HG03095 (cell line): ENCODE results near the gene SLC16A5.
"Not testable (repeated sequence)": the region's sequence is repeated elsewhere in the genome, so short reads cannot be mapped to it uniquely, and the experiment has no call there.

Experiments used
- ATAC-seq: cut with Tn5 transposase; IDR thresholded peaks from one replicate; pipeline ENCODE4 v1.9.1; 2021; ENCODE audit warnings: moderate library complexity; ENCODE audit not compliant: unreplicated experiment

The SLC16A5 gene

GRCh38 chr17:75063626-75064025 is 24.1 kb upstream of the SLC16A5 start:
- ATAC-seq: no peak

DNA sequence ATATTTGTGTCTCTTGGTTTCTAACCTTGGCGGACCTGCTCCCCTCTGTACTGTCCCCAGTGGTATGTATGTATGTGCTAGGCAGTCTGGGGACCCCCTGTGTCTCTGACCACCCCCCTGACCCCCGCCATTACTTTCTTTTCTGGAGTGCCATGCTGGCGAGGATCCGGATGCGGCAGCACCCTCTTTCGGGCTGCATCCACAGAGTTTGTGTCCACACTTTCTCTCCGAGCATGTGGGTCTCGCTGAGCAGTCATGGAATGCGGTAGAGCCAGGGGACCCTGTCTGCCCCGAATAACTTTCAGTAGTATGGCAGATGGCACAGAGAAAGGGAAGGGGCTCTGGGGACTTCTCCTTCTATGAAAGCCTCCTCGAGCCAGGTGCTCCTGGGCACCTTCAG is 23.7 kb upstream of the SLC16A5 start:
- ATAC-seq: no peak

- no peak for ATAC-seq
Observed at GRCh38 chr17:75064460-75064859, 23.3 kb upstream of the SLC16A5 start.

DNA sequence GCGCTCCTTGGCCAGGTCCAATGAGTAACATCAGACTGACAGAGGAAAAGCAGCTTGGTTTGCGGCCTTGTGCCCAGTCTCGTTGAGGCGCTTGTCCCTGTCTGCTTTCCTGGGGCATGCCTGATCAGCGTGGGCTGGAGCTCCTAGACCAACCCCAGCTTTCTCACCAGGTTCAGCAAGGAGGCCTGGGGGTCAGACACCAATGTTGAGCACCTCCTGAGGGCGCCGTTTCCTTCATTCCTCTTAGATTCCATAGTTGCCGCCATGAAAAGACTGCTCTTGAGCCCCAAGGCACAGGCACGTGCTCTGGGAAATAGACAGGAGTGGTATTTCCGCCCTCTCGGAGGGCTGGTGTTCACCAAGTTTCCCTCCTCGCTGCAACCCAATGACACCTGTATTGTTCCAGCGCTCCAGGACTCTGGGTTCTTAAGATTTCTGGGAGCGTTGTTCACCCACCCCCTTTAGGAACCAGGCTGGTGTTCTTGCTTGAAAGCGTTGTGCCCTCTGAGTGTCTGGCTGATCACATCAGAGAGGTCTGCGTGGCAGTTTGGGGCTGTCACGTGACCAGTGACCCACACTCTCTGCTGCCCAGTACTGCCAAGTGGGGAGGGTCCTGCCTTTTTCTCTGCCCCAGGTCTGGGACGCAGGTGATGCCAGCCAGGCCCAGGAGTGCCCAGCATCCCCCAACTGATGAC is 22.7 kb upstream of the SLC16A5 start:
- no peak for ATAC-seq

GRCh38 chr17:75065562-75066151 is 22.1 kb upstream of the SLC16A5 start:
- ATAC-seq: no peak

- ATAC-seq: no peak
Observed at GRCh38 chr17:75067856-75068255, 19.9 kb upstream of the SLC16A5 start.

- no peak for ATAC-seq
Observed at GRCh38 chr17:75068750-75069149, 19.0 kb upstream of the SLC16A5 start.

- no peak for ATAC-seq
Observed at GRCh38 chr17:75069783-75070182, 18.0 kb upstream of the SLC16A5 start.

DNA sequence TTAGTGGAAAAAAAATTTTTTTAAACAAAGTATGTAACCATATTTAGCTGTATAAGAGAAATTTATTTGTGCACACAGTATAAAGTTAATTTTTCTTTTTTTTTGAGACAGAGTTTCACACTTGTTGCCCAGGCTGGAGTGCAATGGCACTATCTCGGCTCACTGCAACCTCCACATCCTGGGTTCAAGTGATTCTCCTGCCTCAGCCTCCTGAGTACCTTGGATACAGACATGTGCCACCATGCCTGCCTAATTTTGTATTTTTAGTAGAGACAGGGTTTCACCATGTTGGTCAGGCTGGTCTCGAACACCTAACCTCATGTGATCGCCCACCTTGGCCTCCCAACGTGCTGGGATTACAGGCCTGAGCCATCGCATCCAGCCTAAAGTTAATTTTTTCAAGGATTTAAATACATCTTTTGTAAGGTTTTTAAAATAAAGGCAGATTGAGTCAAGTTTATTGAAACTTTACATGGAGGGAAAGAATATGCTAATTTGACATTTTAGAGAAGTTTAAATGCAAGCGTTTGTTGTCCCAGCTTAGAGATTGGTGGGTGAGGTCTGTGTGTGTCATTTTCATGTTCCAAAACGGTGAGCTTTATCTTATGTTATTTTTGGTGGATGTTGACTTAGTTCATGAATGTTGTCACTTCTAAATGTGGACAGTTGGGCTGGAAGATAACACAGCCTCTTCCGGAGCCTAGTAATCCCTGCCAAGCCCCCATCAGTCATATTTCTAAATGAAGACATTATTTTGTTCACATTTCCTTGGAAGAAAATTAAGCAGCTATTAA is 16.1 kb upstream of the SLC16A5 start:
- ATAC-seq: not testable (repeated sequence)

- not testable (repeated sequence) for ATAC-seq
Observed at GRCh38 chr17:75072909-75073308, 14.8 kb upstream of the SLC16A5 start.

DNA sequence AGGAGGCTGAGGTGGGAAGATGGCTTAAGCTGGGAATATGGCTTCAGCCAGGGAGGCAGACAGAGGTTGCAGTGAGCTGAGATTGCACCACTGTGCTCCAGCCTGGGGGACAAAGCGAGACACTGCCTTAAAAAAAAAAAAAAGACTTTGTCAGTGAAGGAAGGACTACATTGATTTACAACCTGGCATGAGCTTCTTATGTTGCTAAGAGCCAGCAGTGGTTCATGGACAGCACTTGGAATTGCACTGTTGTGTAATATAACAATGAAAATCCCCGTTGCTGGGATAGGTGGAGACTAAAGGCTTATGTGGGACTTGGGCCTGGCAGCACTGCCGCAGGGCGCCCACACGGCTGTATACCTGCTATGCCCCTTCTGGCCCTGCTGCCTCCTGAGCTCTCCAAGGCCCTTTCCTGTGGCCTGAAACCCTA is 14.1 kb upstream of the SLC16A5 start:
- ATAC-seq: no peak

DNA sequence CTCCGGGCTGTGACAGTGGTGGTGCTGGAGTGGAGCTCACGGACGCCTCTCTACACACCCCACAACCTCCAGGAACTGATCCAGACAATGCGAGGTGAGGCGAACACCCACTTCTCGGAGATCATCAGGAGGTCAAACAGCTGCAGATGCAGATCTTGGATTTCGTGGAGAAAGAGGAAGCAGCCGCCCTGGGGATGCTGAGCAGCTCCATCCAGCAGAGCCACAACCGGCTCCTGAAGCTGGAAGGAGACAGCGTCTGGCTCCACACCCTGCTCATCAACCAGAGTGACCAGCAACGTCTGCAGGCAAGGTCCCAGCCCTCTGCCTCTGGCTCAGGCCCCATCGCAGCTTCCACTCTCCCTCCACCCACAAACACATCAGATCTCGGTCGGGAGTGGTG is 13.2 kb upstream of the SLC16A5 start:
- ATAC-seq: no peak

DNA sequence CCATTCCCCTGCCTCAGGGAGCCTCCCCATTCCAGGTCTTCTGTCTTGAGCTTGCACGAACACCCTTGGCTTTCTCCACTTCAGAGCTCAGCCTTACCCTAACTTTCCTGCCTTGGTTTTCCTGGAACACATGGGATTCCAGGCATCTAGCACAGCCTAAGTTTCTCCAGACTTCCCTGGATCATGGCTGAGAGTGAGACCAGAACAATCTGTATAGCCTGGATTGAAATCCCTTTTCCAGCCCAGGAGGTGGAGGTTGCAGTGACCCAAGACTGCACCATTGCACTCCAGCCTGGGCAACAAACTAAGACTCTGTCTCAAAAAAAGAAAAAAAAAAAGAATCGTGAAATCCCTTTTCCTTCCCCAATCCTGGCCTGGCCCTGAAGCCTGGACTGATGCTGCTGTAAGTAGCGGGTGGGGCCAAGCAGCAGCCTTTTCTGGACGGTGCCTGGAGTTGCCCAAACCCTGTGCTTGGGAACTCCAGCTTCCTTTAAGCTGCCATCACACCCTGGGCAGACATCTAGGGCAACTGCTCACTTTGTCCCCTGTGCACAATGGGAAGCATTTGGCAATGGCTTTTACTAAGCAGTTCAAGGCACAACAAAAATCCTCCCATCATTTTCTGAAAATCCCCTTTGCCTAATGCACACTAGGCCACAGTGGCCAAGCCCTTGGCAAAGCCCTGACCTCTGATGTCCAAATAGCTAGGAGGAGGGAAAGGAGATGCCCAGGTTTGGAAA is 12.0 kb upstream of the SLC16A5 start:
- ATAC-seq: no peak

GRCh38 chr17:75077072-75077495 is 10.7 kb upstream of the SLC16A5 start:
- no peak for ATAC-seq

DNA sequence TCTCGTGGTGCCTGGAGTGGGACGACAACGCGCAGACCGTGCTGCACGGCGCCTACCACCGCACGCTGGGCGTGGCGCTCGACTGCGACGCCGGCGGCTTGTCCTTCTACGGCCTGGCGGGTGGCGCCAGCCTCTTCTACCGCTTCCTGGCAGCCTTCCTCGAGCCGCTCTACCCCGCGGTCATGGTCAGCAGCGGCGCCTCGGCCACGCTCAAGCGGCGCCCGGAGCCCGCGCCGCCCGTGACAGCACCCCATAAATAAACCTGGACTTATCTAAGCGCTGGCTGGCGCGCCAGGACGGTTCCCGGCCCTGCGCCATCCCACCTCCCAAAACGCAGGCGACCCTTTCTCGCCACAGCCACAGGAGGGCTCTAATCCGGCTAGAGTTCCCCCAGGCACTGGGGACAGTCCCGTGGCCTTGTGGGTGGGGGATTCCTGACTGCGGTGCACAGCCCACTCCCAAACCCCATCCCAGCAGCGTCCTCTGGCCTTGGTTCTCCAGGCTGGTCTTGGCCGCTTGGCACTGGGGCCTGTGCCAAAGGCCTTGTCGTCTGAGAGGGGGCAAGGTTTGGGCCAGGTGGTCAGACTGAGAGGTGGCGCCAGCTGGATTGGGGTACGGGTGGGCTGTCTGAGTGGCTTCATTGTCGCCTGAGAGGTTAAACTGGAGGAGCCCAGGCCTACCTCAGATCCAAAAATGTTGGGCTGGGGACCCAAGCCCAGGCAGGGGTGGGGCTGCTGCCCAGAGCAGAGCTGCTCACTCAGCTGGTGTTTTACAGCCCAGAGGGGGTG is 10.1 kb upstream of the SLC16A5 start:
- no peak for ATAC-seq

DNA sequence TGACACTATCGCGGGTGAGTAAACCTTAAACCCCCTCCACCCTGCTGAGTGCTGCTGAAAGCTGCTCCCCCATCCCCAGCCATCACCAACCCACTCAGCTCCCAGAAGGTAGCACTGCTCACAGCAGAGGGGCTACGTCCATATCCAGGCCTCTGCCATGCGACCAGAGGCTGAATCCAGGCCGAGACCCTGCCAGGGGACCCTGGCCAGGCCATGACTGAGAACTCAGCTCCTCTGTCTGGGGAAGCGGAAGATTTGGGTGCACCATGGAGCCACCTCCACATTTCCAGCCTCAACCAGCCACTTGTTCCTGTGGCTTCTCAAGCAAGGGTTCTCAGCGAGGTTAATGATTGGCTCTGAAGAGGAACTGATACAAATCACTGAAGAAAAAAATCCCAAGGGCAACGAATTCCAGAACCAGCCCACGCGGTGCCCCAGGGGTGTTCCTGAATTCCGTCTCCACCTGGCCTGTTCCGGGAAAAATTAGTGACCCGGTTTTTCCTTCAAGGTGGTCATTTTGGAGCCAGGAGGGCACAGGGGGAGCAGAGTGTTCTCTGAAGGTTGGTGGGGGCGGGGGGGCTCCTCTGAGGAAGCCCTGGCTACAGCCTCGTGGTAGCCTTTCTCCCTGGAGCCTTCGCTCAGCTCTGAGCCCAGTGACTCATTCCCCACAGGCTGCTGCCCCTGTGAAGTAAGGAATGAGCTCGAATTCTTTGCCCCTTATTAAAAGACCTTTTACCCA is 9.3 kb upstream of the SLC16A5 start:
- no peak for ATAC-seq

GRCh38 chr17:75079023-75079373 is 8.8 kb upstream of the SLC16A5 start:
- no peak for ATAC-seq

- ATAC-seq: no peak
Observed at GRCh38 chr17:75081611-75082540, 5.9 kb upstream of the SLC16A5 start.

GRCh38 chr17:75082683-75083082 is 5.1 kb upstream of the SLC16A5 start:
- ATAC-seq: no peak
